K562 (cell line): Measurements from ENCODE around the gene TNP1. TPM values are rescaled to one million over a fixed set of nuclear protein-coding genes. Genes with fewer than 3 reads are reported as not detected.

Source experiments
- ATAC-seq: fragments of 200-7000 bp; cut with Tn5 transposase; 3 replicates; pipeline ENCODE4 v1.9.1; 2020; ENCODE audit warnings: moderate library complexity
- BruUV-seq: library from RNA; stranded (reverse); fragments of 400-500 nt; replicated peaks from 2 replicates; lab custom pipeline; 2021; lab: Mats Ljungman, UMichigan
- CTCF ChIA-PET: fragments of 300-600 bp; formaldehyde crosslinking; extraction: SDS; loops from one replicate; lab custom pipeline; 2021; ENCODE audit warnings: low intra/inter-chr PET ratio; lab: Yijun Ruan, JAX
- POLR2A ChIA-PET: fragments of 300-600, 350-650 bp; sonication (Branson Sonifier 250); formaldehyde crosslinking; extraction: SDS; loops from one replicate; lab custom pipeline; 2021; ENCODE audit warnings: antibody characterized with exemption, inconsistent platforms; lab: Yijun Ruan, JAX
- DNase-seq, 4 experiments: peaks; one replicate each; pipeline versions ENCODE4 v3.0.0 to v3.0.0-alpha.2; 2011 to 2018; ENCODE audit warnings: low spot score in 3 of 4, mixed read lengths in 3 of 4; ENCODE audit errors: extremely low read depth in 1 of 4
- FAIRE-seq: peaks from 2 replicates; lab custom pipeline; 2011; peaks lifted over from hg19 to GRCh38; lab: Jason Lieb, UNC
- H2AFZ ChIP-seq: 2 replicates; pipeline ENCODE4 v1.6.0; 2011; ENCODE audit warnings: low read depth, low read length, control low read depth, inconsistent platforms
- H3K27ac ChIP-seq: fragments of 200-600 bp; 3 replicates; pipeline ENCODE4 v1.8.0; 2011; ENCODE audit warnings: low read depth, mild to moderate bottlenecking, control low read depth, inconsistent platforms, low read length, moderate library complexity, mixed read lengths; ENCODE audit errors: extremely low read depth
- H3K27me3 ChIP-seq, 2 experiments: fragments of 300-600 bp in 1 of 2; 2 replicates in 1 of 2; 3 replicates in 1 of 2; pipeline versions ENCODE4 v1.6.0 to v1.8.0; 2011; ENCODE audit warnings: inconsistent platforms in 2 of 2, low read length in 2 of 2, mild to moderate bottlenecking in 1 of 2, mixed read lengths in 1 of 2, moderate library complexity in 1 of 2; ENCODE audit not compliant: control insufficient read depth in 2 of 2, insufficient read depth in 2 of 2
- H3K36me3 ChIP-seq: fragments of 300-600 bp; 3 replicates; pipeline ENCODE4 v1.8.0; 2011; ENCODE audit warnings: mild to moderate bottlenecking, low read length, inconsistent platforms; ENCODE audit not compliant: control insufficient read depth, insufficient read depth
- H3K4me1 ChIP-seq, 2 experiments: fragments of 200-600 bp in 1 of 2; replicated peaks in 1 of 2; 2 replicates in 1 of 2; 3 replicates in 1 of 2; pipeline versions ENCODE4 v1.5.1 to v1.8.0; 2011; ENCODE audit warnings: inconsistent platforms in 2 of 2, low read length in 2 of 2, mild to moderate bottlenecking in 1 of 2, mixed read lengths in 1 of 2, moderate library complexity in 1 of 2; ENCODE audit not compliant: control insufficient read depth in 2 of 2, insufficient read depth in 2 of 2
- H3K4me2 ChIP-seq: 2 replicates; pipeline ENCODE4 v1.6.1; 2011; ENCODE audit warnings: low read length, control low read depth, inconsistent platforms, mixed read lengths; ENCODE audit not compliant: insufficient read depth
- H3K4me3 ChIP-seq: fragments of 200-600 bp; sonication (generic), shearing (Covaris generic); 2 replicates; pipeline ENCODE4 v1.5.1; 2016; ENCODE audit warnings: control low read depth, inconsistent platforms
- H3K79me2 ChIP-seq: fragments of 200-600 bp; 3 replicates; pipeline ENCODE4 v1.8.0; 2011; ENCODE audit warnings: low read length, inconsistent platforms; ENCODE audit not compliant: control insufficient read depth, insufficient read depth
- H3K9ac ChIP-seq, 2 experiments: 2 replicates each; pipeline versions ENCODE4 v1.6.0 to v1.6.1; 2011; ENCODE audit warnings: low read depth in 2 of 2, low read length in 2 of 2, control low read depth in 1 of 2, inconsistent platforms in 1 of 2, mild to moderate bottlenecking in 1 of 2, mixed read lengths in 1 of 2; ENCODE audit not compliant: insufficient read depth in 1 of 2
- H3K9me1 ChIP-seq: one replicate; pipeline ENCODE4 v1.6.0; 2011; ENCODE audit warnings: inconsistent platforms, mild to moderate bottlenecking, low read length, moderate library complexity; ENCODE audit not compliant: control insufficient read depth, insufficient read depth
- H3K9me3 ChIP-seq: replicated peaks from 2 replicates; pipeline ENCODE4 v1.5.1; 2011; ENCODE audit warnings: low read depth, low read length, inconsistent platforms; ENCODE audit not compliant: control insufficient read depth, insufficient read depth
- H4K20me1 ChIP-seq: replicated peaks from 2 replicates; pipeline ENCODE4 v1.6.1; 2011; ENCODE audit warnings: low read length, inconsistent platforms, mixed read lengths; ENCODE audit not compliant: control insufficient read depth, insufficient read depth
- FIP1L1 ChIP-seq: fragments of 200-400 bp; formaldehyde crosslinking; IDR thresholded peaks from 2 replicates; pipeline ENCODE4 v1.6.1; 2018; ENCODE audit warnings: mild to moderate bottlenecking, low read depth, low read length; ENCODE audit not compliant: poor library complexity, severe bottlenecking
- HMG20A ChIP-seq: fragments of 450-650 bp; formaldehyde crosslinking; conservative IDR thresholded peaks from 2 replicates; pipeline ENCODE4 v1.4.0; 2020; ENCODE audit warnings: mild to moderate bottlenecking, mixed read lengths
- L3MBTL2 ChIP-seq: fragments of 450-650 bp; IDR thresholded peaks from 2 replicates; pipeline ENCODE4 v1.6.1; 2016; ENCODE audit warnings: mild to moderate bottlenecking, moderate library complexity
- LEF1 ChIP-seq: fragments of 450-650 bp; IDR thresholded peaks from 2 replicates; pipeline ENCODE4 v1.6.1; 2016; ENCODE audit warnings: mild to moderate bottlenecking
- ZNF174 ChIP-seq: fragments of 250-450 bp; sonication (Bioruptor Pico); IDR thresholded peaks from 2 replicates; pipeline ENCODE4 v1.4.0; 2020; ENCODE audit warnings: mild to moderate bottlenecking
- ZNF253 ChIP-seq: fragments of 250-450 bp; sonication (Bioruptor Pico); conservative IDR thresholded peaks from 2 replicates; pipeline ENCODE4 v1.6.1; 2021; ENCODE audit warnings: mild to moderate bottlenecking
- WGBS: fragments of 100-300 bp; shearing (Covaris generic); methylation state at CpG from one replicate; pipeline ENCODE4 v1.1.6; 2016; ENCODE audit warnings: low coverage, mixed read lengths; ENCODE audit not compliant: insufficient coverage; ENCODE audit errors: missing lambda C conversion rate; 5-methylcytosine and 5-hydroxymethylcytosine counted together
- in situ Hi-C: fragments of 300-500 bp; cut with MboI; formaldehyde crosslinking; loops from 4 replicates; pipeline ENCODE4 v1.15.0; 2018; ENCODE audit warnings: inconsistent platforms, mixed read lengths
- intact Hi-C: fragments of 100-400 bp; cut with micrococcal nuclease; formaldehyde crosslinking; loops from 2 replicates; pipeline ENCODE4 v1.14.2; 2022
- polyA plus RNA-seq, 8 experiments: library from polyadenylated mRNA; depleted of rRNA in 4 of 8; stranded (reverse) in 5 of 8; unstranded in 3 of 8; fragments of >200 nt; fragmentation: Nextera tagmentation in 2 of 8; fragmentation: Illumina TruSeq in 1 of 8; extraction: Ambion mirVana in 2 of 8; extraction: Trizol in 1 of 8; gene quantifications; 2 replicates each; pipeline versions ENCODE4 v1.2.1 to v1.2.3, GENCODE V29; 2011 to 2014; ENCODE audit warnings: inconsistent platforms in 1 of 8, missing spikeins in 1 of 8
- total RNA-seq, 7 experiments: library from RNA; depleted of rRNA in 6 of 7; stranded (reverse); fragments of >200 nt in 6 of 7; fragmentation: Illumina TruSeq in 2 of 7; extraction: Trizol in 2 of 7; gene quantifications; 2 replicates each; pipeline versions ENCODE4 v1.2.1 to v1.2.3, GENCODE V29; 2011 to 2021; ENCODE audit warnings: low replicate concordance in 1 of 7
- TF ChIP-seq, protein P1 (sequence below), 2 experiments: fragments of 200-800 bp in 1 of 2; sonication (Bioruptor generic) in 1 of 2; sonication (generic) in 1 of 2; formaldehyde crosslinking in 1 of 2; IDR thresholded peaks in 1 of 2; conservative IDR thresholded peaks in 1 of 2; 2 replicates each; pipeline versions ENCODE4 v1.5.0 to v1.6.1; 2016 to 2020; ENCODE audit warnings: missing compliant biosample characterization in 1 of 2, missing genetic modification characterization in 1 of 2, missing genetic modification reagents in 1 of 2

Gene TNP1
- total and polyA plus RNA-seq, 9 of the 15 experiments (the other 6 are each of a cell fraction or from before 2014, with no cell fraction given) = not detected

DNA sequence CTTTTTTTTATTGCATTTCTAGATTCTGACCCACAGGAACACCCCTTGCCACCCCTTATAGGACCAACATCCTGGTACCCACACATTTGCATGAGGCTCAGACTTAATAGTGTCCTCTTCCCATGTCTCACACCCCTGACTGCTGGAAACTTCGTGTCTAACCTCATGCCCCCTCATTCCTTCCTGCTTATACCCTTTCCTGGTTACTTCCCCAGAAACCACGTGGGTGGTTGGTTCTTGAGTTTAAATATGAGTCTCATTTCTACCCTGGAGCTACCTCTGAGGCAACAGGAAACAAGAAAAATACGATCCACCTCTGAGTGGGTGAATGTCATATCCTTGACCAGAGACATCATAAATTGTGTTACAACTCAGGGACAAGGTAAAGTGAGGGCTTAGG is 1.6 kb downstream of the TNP1 start:
- DNase-seq (no peak), FAIRE-seq (no peak), ATAC-seq (no peak)
- POLR2A ChIA-PET = interaction anchor here (1.2 to 1.4 kb wide), 2 partner anchors 16 to 23 kb away, joined by 3 to 5 read pairs; no protein-coding TSS in a partner anchor
- no peak overlapping the region for H3K4me3 ChIP-seq
- no peaks in the 10 kb centered on the region for H4K20me1 ChIP-seq
- H3K79me2 ChIP-seq = no peaks in the 10 kb centered on the region
- in situ Hi-C loops = no loop called here
- no peaks in the 10 kb centered on the region for H3K9me3 ChIP-seq
- no peak overlapping the region for H2AFZ ChIP-seq
- TF ChIP-seq ZNF174 (CRISPR knock-in tag) (no peak), ZNF253 (CRISPR knock-in tag) (no peak), LEF1 (no peak), L3MBTL2 (no peak), HMG20A (CRISPR knock-in tag) (no peak), FIP1L1 (no peak)
- TF ChIP-seq, protein P1, sequence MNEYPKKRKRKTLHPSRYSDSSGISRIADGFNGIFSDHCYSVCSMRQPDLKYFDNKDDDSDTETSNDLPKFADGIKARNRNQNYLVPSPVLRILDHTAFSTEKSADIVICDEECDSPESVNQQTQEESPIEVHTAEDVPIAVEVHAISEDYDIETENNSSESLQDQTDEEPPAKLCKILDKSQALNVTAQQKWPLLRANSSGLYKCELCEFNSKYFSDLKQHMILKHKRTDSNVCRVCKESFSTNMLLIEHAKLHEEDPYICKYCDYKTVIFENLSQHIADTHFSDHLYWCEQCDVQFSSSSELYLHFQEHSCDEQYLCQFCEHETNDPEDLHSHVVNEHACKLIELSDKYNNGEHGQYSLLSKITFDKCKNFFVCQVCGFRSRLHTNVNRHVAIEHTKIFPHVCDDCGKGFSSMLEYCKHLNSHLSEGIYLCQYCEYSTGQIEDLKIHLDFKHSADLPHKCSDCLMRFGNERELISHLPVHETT (CRISPR knock-in tag; conservative IDR thresholded peaks at IDR 0.05 in 1 of 2, IDR thresholded peaks at IDR 0.05 in 1 of 2) = no peak
- WGBS = 0% methylated on average over 3 of the region's 3 CpGs
- no peaks in the 10 kb centered on the region for H3K36me3 ChIP-seq
- CTCF ChIA-PET = no interaction called here
- H3K4me2 ChIP-seq = no peak overlapping the region
- H3K9ac ChIP-seq = no peak overlapping the region
- no peaks in the 10 kb centered on the region for H3K27me3 ChIP-seq
- no peak overlapping the region for H3K27ac ChIP-seq
- H3K4me1 ChIP-seq = peaks cover 5 to 15% of the 10 kb centered on the region in 2 experiments; a peak in 3 of 5 replicates
- H3K9me1 ChIP-seq = no peaks in the 10 kb centered on the region
- no TSS peak for BruUV-seq
- intact Hi-C loops = no loop called here
